Neural cell (in vitro differentiated cells): ENCODE measurements around the gene ARHGEF10L. TPM values are rescaled to one million over a fixed set of nuclear protein-coding genes. Genes with fewer than 3 reads are reported as not detected.

Experiments
- H2AFZ ChIP-seq: fragments of 200-600, 300-800 bp; sonication (generic), shearing (Covaris generic); 2 replicates; pipeline ENCODE4 v1.6.0; 2014; ENCODE audit warnings: low read depth, mild to moderate bottlenecking, antibody characterized with exemption, low read length, moderate library complexity
- H3F3A ChIP-seq: fragments of 200-600 bp; shearing (Covaris generic); 2 replicates; pipeline ENCODE4 v1.6.1; 2016; ENCODE audit warnings: mild to moderate bottlenecking, moderate library complexity, mixed read lengths, antibody characterized with exemption, low read length; ENCODE audit not compliant: insufficient read depth, poor library complexity, severe bottlenecking
- H3K27ac ChIP-seq: fragments of 200-600, 300-800 bp; sonication (generic), shearing (Covaris generic); 2 replicates; pipeline ENCODE4 v1.5.1; 2014; ENCODE audit warnings: mild to moderate bottlenecking, low read length, moderate library complexity
- H3K27me3 ChIP-seq: fragments of 300-800, 200-600 bp; sonication (generic), shearing (Covaris generic); 2 replicates; pipeline ENCODE4 v1.6.0; 2014; ENCODE audit warnings: mild to moderate bottlenecking, low read depth, low read length, moderate library complexity; ENCODE audit not compliant: insufficient read depth
- H3K36me3 ChIP-seq: fragments of 300-800, 200-600 bp; sonication (generic), shearing (Covaris generic); 2 replicates; pipeline ENCODE4 v1.5.1; 2014; ENCODE audit warnings: mild to moderate bottlenecking, antibody characterized with exemption, low read length, moderate library complexity; ENCODE audit not compliant: insufficient read depth
- H3K4me2 ChIP-seq: fragments of 300-800, 200-600 bp; sonication (generic), shearing (Covaris generic); 2 replicates; pipeline ENCODE4 v1.6.0; 2014; ENCODE audit warnings: mild to moderate bottlenecking, low read length
- H3K4me3 ChIP-seq: fragments of 300-800, 200-600 bp; sonication (generic), shearing (Covaris generic); 2 replicates; pipeline ENCODE4 v1.5.1; 2014; ENCODE audit warnings: mild to moderate bottlenecking, low read length, moderate library complexity
- H3K79me2 ChIP-seq: fragments of 200-600 bp; shearing (Covaris generic); replicated peaks from 2 replicates; pipeline ENCODE4 v1.6.0; 2014; ENCODE audit warnings: mild to moderate bottlenecking, low read length, moderate library complexity; ENCODE audit not compliant: insufficient read depth
- H3K9ac ChIP-seq: fragments of 300-800, 200-600 bp; sonication (generic), shearing (Covaris generic); 2 replicates; pipeline ENCODE4 v1.6.1; 2016; ENCODE audit warnings: mild to moderate bottlenecking, low read length, mixed read lengths
- H3K9me2 ChIP-seq: fragments of 200-600 bp; shearing (Covaris generic); 2 replicates; pipeline ENCODE4 v1.6.1; 2016; ENCODE audit warnings: mild to moderate bottlenecking, low read length, mixed read lengths; ENCODE audit not compliant: insufficient read depth
- H3K9me3 ChIP-seq: fragments of 200-600, 300-800 bp; sonication (generic), shearing (Covaris generic); 2 replicates; pipeline ENCODE4 v1.6.1; 2016; ENCODE audit warnings: mild to moderate bottlenecking, mixed run types, low read length, moderate library complexity, mixed read lengths
- H4K20me1 ChIP-seq: fragments of 200-600 bp; shearing (Covaris generic); 2 replicates; pipeline ENCODE4 v1.6.1; 2016; ENCODE audit warnings: mild to moderate bottlenecking, mixed run types; ENCODE audit not compliant: insufficient read depth
- CTCF ChIP-seq: fragments of 450-650 bp; IDR thresholded peaks from 2 replicates; pipeline ENCODE4 v1.5.1; 2014; ENCODE audit warnings: antibody characterized with exemption, mild to moderate bottlenecking, moderate library complexity; ENCODE audit not compliant: poor library complexity, severe bottlenecking
- EP300 ChIP-seq: fragments of 450-650 bp; conservative IDR thresholded peaks from 2 replicates; pipeline ENCODE4 v1.6.1; 2014; ENCODE audit warnings: antibody characterized with exemption, mild to moderate bottlenecking, moderate library complexity; ENCODE audit not compliant: poor library complexity, severe bottlenecking
- EZH2 ChIP-seq: fragments of 200-600, 300-800 bp; shearing (Covaris generic), sonication (generic); IDR thresholded peaks from 2 replicates; pipeline ENCODE4 v1.6.1; 2014; ENCODE audit warnings: antibody characterized with exemption, low read length, borderline replicate concordance, mild to moderate bottlenecking; ENCODE audit not compliant: insufficient read depth, poor library complexity, severe bottlenecking
- MXI1 ChIP-seq: fragments of 450-650 bp; conservative IDR thresholded peaks from 2 replicates; pipeline ENCODE4 v1.6.1; 2014; ENCODE audit warnings: antibody characterized with exemption, mild to moderate bottlenecking; ENCODE audit not compliant: poor library complexity, severe bottlenecking
- POLR2AphosphoS5 ChIP-seq: IDR thresholded peaks from 2 replicates; pipeline ENCODE4 v1.6.1; 2012
- RAD21 ChIP-seq: fragments of 450-650 bp; conservative IDR thresholded peaks from 2 replicates; pipeline ENCODE4 v1.6.1; 2014; ENCODE audit warnings: antibody characterized with exemption, mild to moderate bottlenecking, moderate library complexity
- SMC3 ChIP-seq: fragments of 450-650 bp; conservative IDR thresholded peaks from 2 replicates; pipeline ENCODE4 v1.6.1; 2014; ENCODE audit warnings: antibody characterized with exemption, mild to moderate bottlenecking, moderate library complexity; ENCODE audit not compliant: poor library complexity
- TAF1 ChIP-seq: IDR thresholded peaks from 2 replicates; pipeline ENCODE4 v1.6.1; 2012; ENCODE audit warnings: low read depth
- polyA plus RNA-seq: library from polyadenylated mRNA; depleted of rRNA; stranded (reverse); fragments of >200 nt; gene quantifications from 2 replicates; pipeline ENCODE4 v1.2.3, GENCODE V29; 2014
- TF ChIP-seq, protein P1 (sequence below): IDR thresholded peaks from 2 replicates; pipeline ENCODE4 v1.6.1; 2012; ENCODE audit warnings: borderline replicate concordance

Gene ARHGEF10L
- polyA plus RNA-seq, 1 donor from 2014 or later: 123 TPM

GRCh38 chr1:17629460-17629859 lies 90.0 kb downstream of the ARHGEF10L start:
- H3K79me2 ChIP-seq: no peaks in the 10 kb centered on the region
- no peak overlapping the region for H3K4me2 ChIP-seq
- no peaks in the 10 kb centered on the region for H3K36me3 ChIP-seq
- no peak overlapping the region for H3K27ac ChIP-seq
- H3F3A ChIP-seq: no peaks in the 10 kb centered on the region
- H3K9me3 ChIP-seq: no peaks in the 10 kb centered on the region
- H3K9me2 ChIP-seq: no peaks in the 10 kb centered on the region
- no peaks in the 10 kb centered on the region for H3K27me3 ChIP-seq
- no peak overlapping the region for H3K9ac ChIP-seq
- no peaks in the 10 kb centered on the region for H4K20me1 ChIP-seq
- TF ChIP-seq CTCF (no peak), EZH2 (no peak), EP300 (no peak), SMC3 (no peak), MXI1 (no peak), POLR2AphosphoS5 (no peak), RAD21 (no peak), TAF1 (no peak)
- TF ChIP-seq, protein P1, sequence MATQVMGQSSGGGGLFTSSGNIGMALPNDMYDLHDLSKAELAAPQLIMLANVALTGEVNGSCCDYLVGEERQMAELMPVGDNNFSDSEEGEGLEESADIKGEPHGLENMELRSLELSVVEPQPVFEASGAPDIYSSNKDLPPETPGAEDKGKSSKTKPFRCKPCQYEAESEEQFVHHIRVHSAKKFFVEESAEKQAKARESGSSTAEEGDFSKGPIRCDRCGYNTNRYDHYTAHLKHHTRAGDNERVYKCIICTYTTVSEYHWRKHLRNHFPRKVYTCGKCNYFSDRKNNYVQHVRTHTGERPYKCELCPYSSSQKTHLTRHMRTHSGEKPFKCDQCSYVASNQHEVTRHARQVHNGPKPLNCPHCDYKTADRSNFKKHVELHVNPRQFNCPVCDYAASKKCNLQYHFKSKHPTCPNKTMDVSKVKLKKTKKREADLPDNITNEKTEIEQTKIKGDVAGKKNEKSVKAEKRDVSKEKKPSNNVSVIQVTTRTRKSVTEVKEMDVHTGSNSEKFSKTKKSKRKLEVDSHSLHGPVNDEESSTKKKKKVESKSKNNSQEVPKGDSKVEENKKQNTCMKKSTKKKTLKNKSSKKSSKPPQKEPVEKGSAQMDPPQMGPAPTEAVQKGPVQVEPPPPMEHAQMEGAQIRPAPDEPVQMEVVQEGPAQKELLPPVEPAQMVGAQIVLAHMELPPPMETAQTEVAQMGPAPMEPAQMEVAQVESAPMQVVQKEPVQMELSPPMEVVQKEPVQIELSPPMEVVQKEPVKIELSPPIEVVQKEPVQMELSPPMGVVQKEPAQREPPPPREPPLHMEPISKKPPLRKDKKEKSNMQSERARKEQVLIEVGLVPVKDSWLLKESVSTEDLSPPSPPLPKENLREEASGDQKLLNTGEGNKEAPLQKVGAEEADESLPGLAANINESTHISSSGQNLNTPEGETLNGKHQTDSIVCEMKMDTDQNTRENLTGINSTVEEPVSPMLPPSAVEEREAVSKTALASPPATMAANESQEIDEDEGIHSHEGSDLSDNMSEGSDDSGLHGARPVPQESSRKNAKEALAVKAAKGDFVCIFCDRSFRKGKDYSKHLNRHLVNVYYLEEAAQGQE: no peak
- no peak overlapping the region for H3K4me3 ChIP-seq
- H2AFZ ChIP-seq: no peak overlapping the region

- Histone ChIP-seq H3K27me3 (no peaks in the 10 kb centered on the region), H3K9me2 (no peaks in the 10 kb centered on the region), H3K36me3 (no peaks in the 10 kb centered on the region), H3K79me2 (no peaks in the 10 kb centered on the region), H3K4me2 (no peak overlapping the region), H2AFZ (no peak overlapping the region), H4K20me1 (no peaks in the 10 kb centered on the region), H3F3A (no peaks in the 10 kb centered on the region), H3K9ac (no peak overlapping the region), H3K9me3 (no peaks in the 10 kb centered on the region), H3K4me3 (no peak overlapping the region), H3K27ac (no peak overlapping the region)
- TF ChIP-seq, protein P1: no peak
- TF ChIP-seq MXI1: no peak
- TF ChIP-seq CTCF: no peak
- no peak for TF ChIP-seq EP300
- no peak for TF ChIP-seq SMC3
- TF ChIP-seq RAD21: no peak
- TF ChIP-seq EZH2: no peak
- TF ChIP-seq POLR2AphosphoS5: no peak
- no peak for TF ChIP-seq TAF1
Observed at GRCh38 chr1:17630048-17630830, 90.7 kb downstream of the ARHGEF10L start.
